Activated T-cell treated with anti-CD3 and anti-CD28 coated beads, Interleukin-2, amount 50 U/mL, for 24 hours (primary cell): Measurements from ENCODE around the gene UCK1.

Experiments
- DNase-seq: peaks from one replicate; pipeline ENCODE4 v3.0.0-alpha.2; 2020
- H3K27ac Mint-ChIP-seq: 2 replicates; pipeline ENCODE4 v1.8.0; 2020; ENCODE audit warnings: mild to moderate bottlenecking, mixed read lengths
- H3K27me3 Mint-ChIP-seq: 2 replicates; pipeline ENCODE4 v1.8.0; 2020; ENCODE audit warnings: mixed read lengths
- H3K36me3 Mint-ChIP-seq: 2 replicates; pipeline ENCODE4 v1.8.0; 2020; ENCODE audit warnings: low read depth, mixed read lengths
- H3K4me1 Mint-ChIP-seq: 2 replicates; pipeline ENCODE4 v1.8.0; 2020; ENCODE audit warnings: low read depth, mixed read lengths
- H3K4me3 Mint-ChIP-seq: 2 replicates; pipeline ENCODE4 v1.8.0; 2020; ENCODE audit warnings: mild to moderate bottlenecking, moderate library complexity, mixed read lengths
- H3K9me3 Mint-ChIP-seq: 2 replicates; pipeline ENCODE4 v1.8.0; 2020; ENCODE audit warnings: mixed read lengths

UCK1 gene

GRCh38 chr9:131500939-131501541 is 30.0 kb downstream of the UCK1 start:
- peak; percentile 68 for DNase-seq
- Mint-ChIP-seq H3K4me1 (peaks cover 75% of the 10 kb centered on the region), H3K36me3 (peaks cover 74% of the 10 kb centered on the region), H3K27me3 (no peaks in the 10 kb centered on the region), H3K4me3 (peak overlapping the region; percentile 93), H3K27ac (peak overlapping the region; percentile 92), H3K9me3 (no peaks in the 10 kb centered on the region)

GRCh38 chr9:131500377-131500776 is 30.7 kb downstream of the UCK1 start:
- no peaks in the 10 kb centered on the region for H3K9me3 Mint-ChIP-seq
- H3K4me1 Mint-ChIP-seq, result peaks cover 71% of the 10 kb centered on the region
- H3K27ac Mint-ChIP-seq, result peak overlapping the region; percentile 92
- peak overlapping the region; percentile 93 for H3K4me3 Mint-ChIP-seq
- H3K27me3 Mint-ChIP-seq, result no peaks in the 10 kb centered on the region
- DNase-seq, result peak; percentile 74
- H3K36me3 Mint-ChIP-seq, result peaks cover 78% of the 10 kb centered on the region

DNA sequence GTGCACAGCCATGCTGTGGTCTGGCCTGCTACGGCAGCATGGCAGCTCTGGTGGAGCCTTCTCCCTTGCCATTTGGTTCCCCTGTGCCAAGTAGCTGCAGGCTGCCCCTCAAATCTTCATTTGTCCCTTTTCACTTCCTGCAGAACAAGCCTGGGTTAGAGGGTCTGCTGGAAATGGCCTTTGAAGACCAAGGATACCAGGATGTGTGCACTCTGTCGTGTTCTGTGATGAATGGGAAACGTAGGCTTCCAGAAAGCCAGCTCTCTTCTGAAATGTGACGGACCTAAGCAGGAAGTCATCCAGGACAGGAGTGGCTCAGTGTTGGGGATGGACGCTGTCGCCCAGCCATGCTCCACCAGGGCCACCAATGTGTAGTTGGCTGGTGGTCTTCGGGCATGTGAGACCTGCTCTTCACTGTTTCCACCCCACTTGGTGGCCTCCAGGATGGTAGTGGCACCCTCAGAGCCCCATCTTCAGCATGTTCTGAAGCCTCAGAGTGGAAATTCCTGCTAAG is 31.8 kb downstream of the UCK1 start:
- Mint-ChIP-seq H3K4me1 (peaks cover 63% of the 10 kb centered on the region), H3K4me3 (no peak overlapping the region), H3K36me3 (peaks cover 86% of the 10 kb centered on the region)

DNA sequence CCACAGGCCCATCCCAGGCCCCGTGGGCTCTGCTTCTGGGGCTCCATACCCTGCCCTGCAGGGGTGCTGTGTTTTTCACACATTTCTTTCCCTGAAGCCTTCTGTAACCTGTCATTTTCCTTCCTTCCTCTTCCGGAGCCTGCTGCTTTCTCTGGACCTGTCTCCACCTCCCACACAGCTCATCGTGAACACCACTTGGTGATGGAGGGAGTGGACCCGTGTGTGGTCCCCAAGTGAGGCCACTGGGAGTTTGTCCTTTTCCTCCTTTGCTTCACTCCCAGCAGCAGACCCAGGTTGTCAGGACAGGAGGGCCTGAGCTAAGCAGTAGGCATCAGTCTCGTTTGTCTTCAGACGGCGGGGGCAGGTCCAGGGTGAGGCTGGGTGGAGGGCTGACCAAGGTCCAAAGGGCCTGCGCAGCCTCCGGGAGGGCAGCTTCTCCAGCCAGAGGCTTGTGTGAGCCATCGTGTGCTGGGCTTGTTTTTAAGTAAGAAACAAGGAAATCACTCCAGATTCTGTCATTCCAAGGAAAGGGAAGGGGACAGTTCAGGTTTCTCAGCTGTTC is 34.1 kb downstream of the UCK1 start:
- H3K4me1 Mint-ChIP-seq, result peaks cover 44% of the 10 kb centered on the region
- DNase-seq, result no peak
- no peak overlapping the region for H3K4me3 Mint-ChIP-seq
- no peaks in the 10 kb centered on the region for H3K27me3 Mint-ChIP-seq
- peaks cover 94% of the 10 kb centered on the region for H3K36me3 Mint-ChIP-seq
- H3K9me3 Mint-ChIP-seq, result no peaks in the 10 kb centered on the region
- peak overlapping the region; percentile 72 for H3K27ac Mint-ChIP-seq

More for the DNA sequence above, 31.8 kb downstream of the UCK1 start:
- H3K27ac Mint-ChIP-seq, result peak overlapping the region; percentile 60
- no peaks in the 10 kb centered on the region for H3K9me3 Mint-ChIP-seq
- H3K27me3 Mint-ChIP-seq, result no peaks in the 10 kb centered on the region
- DNase-seq, result no peak

DNA sequence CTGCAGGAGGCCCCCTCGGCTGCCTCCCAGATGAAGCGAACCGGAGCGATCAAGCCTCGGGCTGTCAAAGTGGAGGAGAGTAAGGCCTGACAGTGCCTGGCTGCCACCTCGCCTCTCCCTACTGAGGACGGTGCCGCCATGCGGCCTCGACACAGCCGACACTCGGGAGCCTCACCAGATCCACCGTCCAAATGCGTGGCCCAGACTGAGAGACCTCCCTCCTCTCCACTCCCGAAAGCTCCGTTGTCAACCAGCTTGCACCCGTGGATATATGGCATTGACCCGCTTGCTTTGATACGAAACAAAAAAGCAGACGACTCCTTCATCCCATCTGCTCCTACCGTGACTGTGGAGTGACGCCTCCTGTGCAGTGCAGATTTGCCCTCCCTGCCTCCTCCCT is 35.3 kb downstream of the UCK1 start:
- Mint-ChIP-seq H3K4me3 (no peak overlapping the region), H3K36me3 (peaks cover 98% of the 10 kb centered on the region), H3K9me3 (no peaks in the 10 kb centered on the region), H3K27me3 (no peaks in the 10 kb centered on the region), H3K27ac (peak overlapping the region; percentile 65), H3K4me1 (peaks cover 32% of the 10 kb centered on the region)
- DNase-seq, result no peak

- Mint-ChIP-seq H3K36me3 (peaks cover 100% of the 10 kb centered on the region), H3K27ac (no peak overlapping the region), H3K4me1 (peaks cover 18% of the 10 kb centered on the region), H3K4me3 (no peak overlapping the region), H3K9me3 (no peaks in the 10 kb centered on the region), H3K27me3 (no peaks in the 10 kb centered on the region)
- no peak for DNase-seq
Measured at GRCh38 chr9:131494296-131494870, 36.7 kb downstream of the UCK1 start.

DNA sequence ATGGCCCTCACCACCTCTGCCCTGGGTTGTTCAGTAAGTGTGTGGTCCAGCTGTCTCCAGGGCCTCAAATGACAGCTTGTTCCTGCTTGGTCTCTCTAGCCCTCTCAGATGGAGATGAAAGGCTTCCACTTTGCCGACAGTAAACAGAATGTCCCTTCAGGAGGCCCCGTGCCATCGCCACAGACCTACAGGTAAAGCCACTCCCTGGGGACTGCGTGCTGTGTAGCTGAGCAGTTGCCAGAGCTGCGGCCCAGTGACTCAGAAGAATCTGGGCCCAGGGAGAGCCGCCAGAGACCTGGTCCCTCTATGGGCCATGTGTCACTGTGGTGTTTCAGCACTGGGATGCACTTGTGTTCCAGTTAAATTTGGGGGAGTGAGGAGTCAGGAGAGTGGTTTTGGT is 39.0 kb downstream of the UCK1 start:
- DNase-seq, result no peak
- Mint-ChIP-seq H3K27me3 (no peaks in the 10 kb centered on the region), H3K4me3 (no peak overlapping the region), H3K36me3 (peaks cover 100% of the 10 kb centered on the region), H3K4me1 (no peaks in the 10 kb centered on the region), H3K27ac (peak overlapping the region; percentile 20), H3K9me3 (no peaks in the 10 kb centered on the region)

- H3K9me3 Mint-ChIP-seq, result no peaks in the 10 kb centered on the region
- H3K4me1 Mint-ChIP-seq, result no peaks in the 10 kb centered on the region
- DNase-seq, result no peak
- peak overlapping the region; percentile 72 for H3K27ac Mint-ChIP-seq
- no peak overlapping the region for H3K4me3 Mint-ChIP-seq
- peaks cover 100% of the 10 kb centered on the region for H3K36me3 Mint-ChIP-seq
- no peaks in the 10 kb centered on the region for H3K27me3 Mint-ChIP-seq
Measured at GRCh38 chr9:131491001-131491710, 39.9 kb downstream of the UCK1 start.

- Mint-ChIP-seq H3K4me3 (no peak overlapping the region), H3K9me3 (no peaks in the 10 kb centered on the region), H3K36me3 (peaks cover 100% of the 10 kb centered on the region), H3K27ac (peak overlapping the region; percentile 72), H3K27me3 (no peaks in the 10 kb centered on the region), H3K4me1 (no peaks in the 10 kb centered on the region)
- no peak for DNase-seq
Measured at GRCh38 chr9:131490514-131490913, 40.5 kb downstream of the UCK1 start.

DNA sequence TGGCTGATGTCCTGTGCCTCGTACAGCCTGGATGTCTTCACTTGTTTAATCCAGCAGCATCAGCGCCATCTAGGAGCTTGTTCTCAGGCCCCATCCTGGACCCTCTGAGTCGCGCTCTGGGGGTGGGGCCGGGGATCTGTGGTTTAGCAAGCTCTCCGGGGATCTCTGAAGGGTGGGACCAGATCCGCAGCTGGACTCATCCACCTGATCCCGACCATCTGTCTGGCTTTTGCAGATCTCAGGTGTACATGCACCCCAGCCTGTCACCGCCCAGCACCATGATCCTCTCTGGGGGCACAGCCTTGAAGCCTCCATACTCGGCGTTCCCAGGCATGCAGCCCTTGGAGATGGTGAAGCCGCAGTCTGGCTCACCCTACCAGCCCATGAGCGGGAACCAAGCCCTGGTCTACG is 43.4 kb downstream of the UCK1 start:
- Mint-ChIP-seq H3K4me3 (no peak overlapping the region), H3K36me3 (peaks cover 100% of the 10 kb centered on the region), H3K27me3 (no peaks in the 10 kb centered on the region), H3K27ac (peak overlapping the region; percentile 61), H3K9me3 (no peaks in the 10 kb centered on the region), H3K4me1 (no peaks in the 10 kb centered on the region)
- no peak for DNase-seq

- Mint-ChIP-seq H3K36me3 (peaks cover 100% of the 10 kb centered on the region), H3K27me3 (no peaks in the 10 kb centered on the region), H3K4me1 (no peaks in the 10 kb centered on the region), H3K4me3 (no peak overlapping the region), H3K27ac (peak overlapping the region; percentile 23), H3K9me3 (no peaks in the 10 kb centered on the region)
- DNase-seq, result no peak
Measured at GRCh38 chr9:131487001-131487400, 44.1 kb downstream of the UCK1 start.

GRCh38 chr9:131485728-131486422 is 45.2 kb downstream of the UCK1 start:
- peaks cover 98% of the 10 kb centered on the region for H3K36me3 Mint-ChIP-seq
- H3K27ac Mint-ChIP-seq, result peak overlapping the region; percentile 71
- H3K27me3 Mint-ChIP-seq, result no peaks in the 10 kb centered on the region
- H3K4me1 Mint-ChIP-seq, result no peaks in the 10 kb centered on the region
- no peak for DNase-seq
- H3K9me3 Mint-ChIP-seq, result no peaks in the 10 kb centered on the region
- no peak overlapping the region for H3K4me3 Mint-ChIP-seq

DNA sequence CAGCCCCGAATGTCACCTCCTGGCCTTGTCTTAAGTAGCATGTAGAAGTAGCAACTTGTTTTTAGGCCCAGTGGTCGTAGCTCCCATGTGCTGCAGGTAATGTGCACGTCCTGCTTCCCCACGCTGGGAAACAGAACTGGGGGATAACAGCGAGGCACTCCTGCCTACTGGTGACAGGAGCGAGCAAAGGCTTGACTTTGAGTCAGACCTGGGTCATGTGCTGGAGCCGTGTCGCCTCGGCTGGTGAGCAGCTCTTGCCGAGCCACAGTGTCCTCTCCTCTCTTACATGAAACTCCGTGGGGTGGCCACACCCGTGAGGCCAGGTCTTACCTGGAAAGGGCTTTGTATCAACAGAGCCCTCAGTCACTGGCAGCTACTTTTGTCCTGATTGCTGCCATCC is 45.9 kb downstream of the UCK1 start:
- H3K9me3 Mint-ChIP-seq, result no peaks in the 10 kb centered on the region
- peak overlapping the region; percentile 50 for H3K27ac Mint-ChIP-seq
- H3K27me3 Mint-ChIP-seq, result no peaks in the 10 kb centered on the region
- DNase-seq, result no peak
- H3K4me3 Mint-ChIP-seq, result no peak overlapping the region
- peaks cover 98% of the 10 kb centered on the region for H3K36me3 Mint-ChIP-seq
- peaks cover 1% of the 10 kb centered on the region for H3K4me1 Mint-ChIP-seq

DNA sequence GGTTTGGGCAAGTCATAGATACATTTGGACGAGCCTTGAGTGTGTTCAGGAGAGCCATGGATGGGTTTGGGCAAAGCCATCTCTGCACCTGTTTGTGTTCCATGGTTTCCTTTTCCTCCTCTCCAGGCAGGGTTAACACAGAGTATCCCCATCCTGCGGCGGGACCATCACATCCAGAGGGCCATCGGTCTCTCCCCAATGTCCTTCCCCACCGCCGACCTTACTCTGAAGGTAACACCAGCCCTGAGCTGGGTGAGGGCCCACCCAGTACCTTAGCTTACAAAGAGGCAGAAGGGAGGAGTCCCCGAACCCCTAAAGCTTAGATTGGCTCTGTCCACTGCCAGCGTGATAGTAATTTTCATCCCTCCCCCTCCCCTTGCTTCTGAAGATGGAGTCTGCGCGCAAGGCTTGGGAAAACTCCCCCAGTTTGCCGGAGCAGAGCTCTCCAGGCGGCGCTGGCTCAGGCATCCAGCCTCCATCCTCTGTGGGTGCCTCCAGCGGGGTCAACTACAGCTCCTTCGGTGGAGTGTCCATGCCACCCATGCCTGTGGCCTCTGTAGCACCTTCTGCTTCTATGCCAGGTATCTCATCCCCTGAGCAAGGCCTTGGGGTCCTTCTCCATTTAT is 46.4 kb downstream of the UCK1 start:
- Mint-ChIP-seq H3K36me3 (peaks cover 98% of the 10 kb centered on the region), H3K9me3 (no peaks in the 10 kb centered on the region), H3K27me3 (no peaks in the 10 kb centered on the region), H3K4me3 (no peak overlapping the region), H3K4me1 (peaks cover 5% of the 10 kb centered on the region), H3K27ac (peak overlapping the region; percentile 73)
- no peak for DNase-seq
